Neural progenitor cell (in vitro differentiated cells): Measurements from ENCODE around the gene MVB12B.

ENCODE experiments used
- EZH2 ChIP-seq: fragments of 200-600 bp; sonication (generic); IDR thresholded peaks from 2 replicates; pipeline ENCODE4 v1.6.1; 2017; ENCODE audit warnings: antibody characterized with exemption, mild to moderate bottlenecking, moderate library complexity
- EZH2phosphoT487 ChIP-seq: fragments of 200-600 bp; sonication (generic); IDR thresholded peaks from 2 replicates; pipeline ENCODE4 v1.6.1; 2017; ENCODE audit warnings: antibody characterized with exemption
- TF ChIP-seq, protein P1 (sequence below): fragments of 200-600 bp; sonication (generic); IDR thresholded peaks from 2 replicates; pipeline ENCODE4 v1.5.1; 2017; ENCODE audit warnings: antibody characterized with exemption, mild to moderate bottlenecking

DNA sequence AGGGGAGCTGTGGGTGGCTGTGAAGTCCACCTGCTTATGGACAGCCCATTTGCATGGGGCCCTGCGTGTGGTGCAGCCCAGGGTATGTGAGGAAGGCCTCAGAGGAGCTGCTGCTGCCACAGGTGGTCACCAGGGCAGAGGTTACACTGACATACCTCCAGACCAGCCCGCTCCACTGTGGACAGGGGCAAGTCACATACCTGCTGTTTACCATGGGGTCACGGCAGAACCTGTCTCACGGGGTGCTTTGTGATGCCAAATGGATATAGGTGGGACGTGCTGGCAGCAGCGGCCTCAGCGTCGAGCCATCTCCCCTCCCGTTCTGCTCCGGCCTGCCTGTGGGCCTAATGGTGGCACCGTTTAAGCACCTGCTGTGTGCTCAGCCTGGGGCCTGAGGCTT, 159.6 kb downstream of the MVB12B start:
- TF ChIP-seq, protein P1, sequence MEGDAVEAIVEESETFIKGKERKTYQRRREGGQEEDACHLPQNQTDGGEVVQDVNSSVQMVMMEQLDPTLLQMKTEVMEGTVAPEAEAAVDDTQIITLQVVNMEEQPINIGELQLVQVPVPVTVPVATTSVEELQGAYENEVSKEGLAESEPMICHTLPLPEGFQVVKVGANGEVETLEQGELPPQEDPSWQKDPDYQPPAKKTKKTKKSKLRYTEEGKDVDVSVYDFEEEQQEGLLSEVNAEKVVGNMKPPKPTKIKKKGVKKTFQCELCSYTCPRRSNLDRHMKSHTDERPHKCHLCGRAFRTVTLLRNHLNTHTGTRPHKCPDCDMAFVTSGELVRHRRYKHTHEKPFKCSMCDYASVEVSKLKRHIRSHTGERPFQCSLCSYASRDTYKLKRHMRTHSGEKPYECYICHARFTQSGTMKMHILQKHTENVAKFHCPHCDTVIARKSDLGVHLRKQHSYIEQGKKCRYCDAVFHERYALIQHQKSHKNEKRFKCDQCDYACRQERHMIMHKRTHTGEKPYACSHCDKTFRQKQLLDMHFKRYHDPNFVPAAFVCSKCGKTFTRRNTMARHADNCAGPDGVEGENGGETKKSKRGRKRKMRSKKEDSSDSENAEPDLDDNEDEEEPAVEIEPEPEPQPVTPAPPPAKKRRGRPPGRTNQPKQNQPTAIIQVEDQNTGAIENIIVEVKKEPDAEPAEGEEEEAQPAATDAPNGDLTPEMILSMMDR, result no peak
- no peak for TF ChIP-seq EZH2
- no peak for TF ChIP-seq EZH2phosphoT487
